Smooth muscle cell of the brain vasculature (primary cell): ENCODE measurements around the gene YEATS4.
A peak's percentile ranks its signal among the peaks of the same experiment; 100 is the strongest.

Experiments used
- DNase-seq: peaks from one replicate; pipeline ENCODE4 v3.0.0-alpha.2; 2012; ENCODE audit warnings: low read depth, low spot score

Gene YEATS4

DNA sequence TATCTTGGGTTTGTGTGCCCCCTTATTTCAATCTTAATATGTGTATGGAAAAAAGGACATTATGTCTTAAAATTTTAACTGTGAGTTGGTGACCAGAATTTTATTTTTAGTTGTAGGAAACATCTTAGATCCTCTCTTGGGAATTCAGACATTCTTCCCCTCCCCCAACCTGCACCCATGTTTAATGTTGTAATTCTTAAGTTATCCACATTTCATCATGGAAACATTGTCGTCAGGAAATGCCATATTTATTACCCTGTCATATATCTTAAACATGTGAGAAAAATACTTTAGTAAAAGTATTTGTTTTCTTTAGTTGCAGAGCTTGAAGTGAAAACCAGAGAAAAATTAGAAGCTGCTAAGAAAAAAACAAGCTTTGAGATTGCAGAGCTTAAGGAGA is 30.3 kb downstream of the YEATS4 start:
- no peak for DNase-seq

DNA sequence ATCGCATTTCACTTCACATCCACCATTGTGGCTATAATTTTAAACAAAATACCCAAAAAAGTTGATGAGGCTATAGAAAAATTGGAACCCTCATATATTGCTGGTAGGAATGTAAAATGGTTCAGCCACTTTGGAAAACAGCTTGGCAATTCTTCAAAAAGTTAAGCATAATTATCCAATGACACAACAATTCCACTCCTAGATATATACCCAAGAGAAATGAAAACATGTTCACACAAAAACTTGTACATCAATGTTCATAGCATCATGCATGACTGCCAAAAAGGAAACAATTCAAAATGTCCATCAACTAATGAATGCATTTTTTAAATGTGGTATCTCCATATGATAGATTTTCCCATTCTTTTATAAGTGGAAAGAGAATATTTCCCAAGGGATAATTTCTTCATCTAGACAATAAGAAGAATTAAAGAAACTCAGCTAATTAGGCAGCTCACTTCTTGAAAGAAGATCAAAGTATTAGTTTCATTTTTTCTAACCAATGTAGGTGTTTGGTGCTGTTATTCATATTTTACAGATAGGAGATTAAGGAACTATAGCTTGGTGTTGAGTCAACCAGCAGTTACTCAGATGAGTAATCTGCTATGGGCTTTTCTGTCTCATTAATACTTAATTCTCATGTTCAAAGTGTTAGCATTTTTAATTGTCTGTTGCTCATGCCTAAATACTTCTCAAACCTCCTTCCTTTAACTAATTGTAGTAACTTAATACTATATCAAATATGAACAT is 32.8 kb downstream of the YEATS4 start:
- DNase-seq, result no peak

DNA sequence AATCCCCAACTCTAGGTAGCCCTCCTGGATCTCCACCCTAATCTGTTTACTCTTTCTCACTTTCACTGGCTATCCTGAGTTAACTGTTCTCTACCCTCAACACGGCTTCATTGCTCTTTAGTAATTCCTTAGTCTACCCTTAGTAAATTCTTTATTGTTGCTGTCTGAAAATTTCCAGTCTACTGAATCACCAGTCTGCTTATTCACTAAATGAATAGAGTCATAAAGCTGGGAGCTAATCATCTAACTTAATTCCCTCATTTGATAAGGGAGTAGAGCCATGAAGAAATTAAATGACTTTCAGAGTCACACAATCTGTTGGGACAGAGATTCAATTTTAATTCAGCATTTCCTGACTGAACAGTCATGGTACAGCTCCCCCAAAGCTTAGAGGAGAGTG is 36.5 kb downstream of the YEATS4 start:
- DNase-seq, result no peak

DNA sequence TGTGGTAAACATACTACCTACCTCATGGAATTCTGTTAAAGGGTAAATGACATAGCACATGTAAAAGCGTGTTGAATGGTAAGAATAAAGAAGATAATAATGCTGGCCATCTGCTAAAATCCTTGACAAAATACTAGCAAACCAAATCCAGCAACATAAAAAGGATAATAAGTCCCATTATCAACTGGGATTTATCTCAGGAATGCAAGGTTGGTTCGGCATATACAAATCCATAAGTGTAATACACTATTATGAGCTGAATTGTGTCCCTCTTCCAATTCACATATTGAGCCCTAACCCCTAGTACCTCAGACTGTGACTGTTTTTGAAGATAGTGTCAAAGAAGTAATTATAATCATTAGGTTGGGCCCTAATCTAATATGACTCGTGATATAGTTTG is 37.4 kb downstream of the YEATS4 start:
- DNase-seq, result no peak

DNA sequence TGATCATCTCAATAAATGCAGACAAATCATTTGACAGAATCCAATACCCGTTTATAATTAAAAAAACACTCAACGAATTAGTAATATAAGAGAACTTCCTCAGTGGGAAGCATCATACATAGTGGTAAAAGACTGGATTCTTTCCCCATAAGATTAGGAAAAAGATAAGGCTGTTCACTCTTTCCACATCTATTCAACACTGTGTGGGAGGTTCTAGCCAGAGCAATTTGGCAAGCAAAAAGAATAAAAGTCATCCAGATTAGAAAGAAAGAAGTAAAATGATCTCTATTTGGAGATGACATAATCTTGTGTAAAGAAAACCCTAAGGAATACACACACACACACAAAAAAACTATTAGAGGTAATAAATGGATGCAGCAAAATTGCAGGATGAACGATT is 38.4 kb downstream of the YEATS4 start:
- DNase-seq, result no peak

DNA sequence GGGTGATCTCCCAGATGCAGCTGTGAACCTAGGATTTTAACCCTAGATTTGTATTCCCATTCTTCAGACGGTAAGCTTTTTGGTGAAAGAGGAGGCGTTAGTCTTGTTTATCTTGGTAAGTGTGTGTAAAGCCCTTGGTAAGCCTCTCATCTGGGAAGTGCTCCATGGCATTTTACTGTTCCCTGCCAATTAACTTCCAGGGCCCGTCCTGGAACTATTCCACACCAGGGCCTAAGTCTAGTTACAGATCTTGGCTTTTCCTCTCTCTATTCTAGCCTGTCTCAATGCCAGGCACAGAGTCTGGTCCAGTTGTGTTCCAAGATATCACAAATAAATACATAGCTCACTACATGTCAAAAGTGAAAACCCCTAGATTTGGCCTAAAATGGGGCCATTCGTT is 42.4 kb downstream of the YEATS4 start:
- DNase-seq, result no peak

DNA sequence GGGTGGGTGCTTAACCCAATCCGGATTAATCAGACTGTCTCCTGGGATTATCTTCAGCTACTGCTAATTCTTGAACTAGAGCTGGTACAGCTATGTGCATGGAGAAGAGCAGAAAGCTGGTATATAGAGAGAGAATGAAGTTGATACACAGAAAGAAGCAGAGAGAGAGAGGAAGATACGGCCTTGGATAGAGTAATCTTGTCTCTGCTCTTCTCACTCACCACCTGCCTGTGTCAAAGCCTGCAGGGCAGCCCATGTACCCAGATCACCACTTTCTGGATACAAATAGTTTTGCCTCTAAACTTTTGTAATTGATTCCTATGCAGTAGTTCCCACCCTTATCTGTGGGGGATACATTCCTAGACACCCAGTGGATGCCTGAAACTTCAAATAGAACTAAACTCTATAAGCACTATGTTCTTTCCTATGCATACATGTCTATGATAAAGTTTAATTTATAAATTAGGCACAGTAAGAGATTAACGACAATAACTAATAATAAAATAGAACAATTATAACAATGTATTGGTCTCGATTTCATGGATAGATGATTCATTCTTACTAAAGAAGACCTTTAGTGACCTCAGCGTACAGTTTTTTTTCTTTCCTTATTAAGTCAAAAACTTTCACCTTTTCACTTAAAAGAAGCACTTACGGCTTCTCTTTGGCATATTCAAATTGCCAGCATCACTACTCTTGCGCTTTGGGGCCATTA is 45.5 kb downstream of the YEATS4 start:
- DNase-seq, result no peak

DNA sequence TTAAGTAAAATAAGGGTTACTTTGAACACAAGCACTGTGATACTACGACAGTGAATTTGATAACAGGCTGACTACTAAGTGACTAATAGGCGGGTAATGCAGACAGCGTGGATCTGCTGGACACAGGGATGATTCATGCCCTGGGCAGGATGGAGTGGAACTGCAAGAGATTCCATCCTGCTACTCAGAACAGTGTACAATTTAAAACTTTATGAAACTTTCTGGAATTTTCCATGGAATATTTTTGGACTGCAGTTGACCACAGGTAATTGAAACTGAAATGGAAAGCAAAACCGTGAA is 46.0 kb downstream of the YEATS4 start:
- peak; percentile 73 for DNase-seq

DNA sequence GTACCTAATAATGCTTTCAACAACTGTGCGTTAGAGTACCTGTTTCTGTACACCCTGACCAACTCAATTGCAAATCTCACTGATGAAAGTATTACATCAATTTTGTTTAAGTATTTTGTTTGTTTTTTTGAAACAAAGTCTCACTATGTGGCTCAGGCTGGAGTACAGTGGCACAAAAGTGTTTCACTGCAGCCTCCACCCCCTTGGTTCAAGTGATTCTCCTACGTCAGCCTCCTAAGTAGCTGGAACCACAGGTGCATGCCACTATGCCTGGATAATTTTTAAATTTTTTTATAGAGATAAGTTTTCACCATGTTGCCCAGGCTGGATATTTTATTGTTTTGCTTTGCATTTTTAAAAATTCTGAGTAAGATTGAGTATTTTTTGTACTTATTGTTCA is 46.7 kb downstream of the YEATS4 start:
- no peak for DNase-seq

DNA sequence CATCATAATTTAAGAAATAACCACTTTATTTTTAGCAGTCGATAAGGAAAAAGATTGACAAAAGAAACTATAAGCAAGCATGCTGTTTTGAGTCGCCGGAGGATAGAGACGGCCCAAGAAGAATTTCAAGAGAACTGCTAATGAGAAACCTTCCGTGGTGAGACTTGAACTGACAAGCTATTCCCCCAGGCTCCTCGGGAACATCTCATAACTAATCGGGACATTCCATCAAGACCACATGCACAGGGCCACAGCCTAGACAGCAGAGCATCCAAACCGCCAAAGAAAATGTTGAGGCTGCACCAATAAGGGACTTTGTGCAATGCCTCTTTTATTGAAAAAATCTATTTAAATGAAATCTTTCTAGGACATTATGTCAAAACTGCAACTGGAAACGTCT is 51.0 kb downstream of the YEATS4 start:
- no peak for DNase-seq

DNA sequence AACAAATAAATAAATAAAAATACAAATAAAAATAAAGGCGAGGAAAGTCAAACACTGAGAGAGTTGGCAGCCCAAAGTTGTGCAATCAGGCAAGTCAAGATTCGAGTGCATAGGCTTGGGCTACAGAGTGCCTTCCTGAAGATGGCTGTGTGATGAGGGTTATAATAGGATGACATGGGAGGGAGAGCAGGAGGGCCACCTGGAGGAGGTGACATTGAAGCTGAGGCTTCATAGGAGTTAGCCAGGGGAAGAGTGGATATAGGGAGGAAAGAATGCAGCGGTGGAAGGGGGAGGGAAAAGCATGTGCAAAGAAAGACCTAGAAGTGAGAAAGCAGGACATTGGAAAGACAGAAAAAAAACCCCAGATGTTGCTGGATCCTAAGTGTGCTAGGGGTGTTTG is 53.1 kb downstream of the YEATS4 start:
- no peak for DNase-seq

DNA sequence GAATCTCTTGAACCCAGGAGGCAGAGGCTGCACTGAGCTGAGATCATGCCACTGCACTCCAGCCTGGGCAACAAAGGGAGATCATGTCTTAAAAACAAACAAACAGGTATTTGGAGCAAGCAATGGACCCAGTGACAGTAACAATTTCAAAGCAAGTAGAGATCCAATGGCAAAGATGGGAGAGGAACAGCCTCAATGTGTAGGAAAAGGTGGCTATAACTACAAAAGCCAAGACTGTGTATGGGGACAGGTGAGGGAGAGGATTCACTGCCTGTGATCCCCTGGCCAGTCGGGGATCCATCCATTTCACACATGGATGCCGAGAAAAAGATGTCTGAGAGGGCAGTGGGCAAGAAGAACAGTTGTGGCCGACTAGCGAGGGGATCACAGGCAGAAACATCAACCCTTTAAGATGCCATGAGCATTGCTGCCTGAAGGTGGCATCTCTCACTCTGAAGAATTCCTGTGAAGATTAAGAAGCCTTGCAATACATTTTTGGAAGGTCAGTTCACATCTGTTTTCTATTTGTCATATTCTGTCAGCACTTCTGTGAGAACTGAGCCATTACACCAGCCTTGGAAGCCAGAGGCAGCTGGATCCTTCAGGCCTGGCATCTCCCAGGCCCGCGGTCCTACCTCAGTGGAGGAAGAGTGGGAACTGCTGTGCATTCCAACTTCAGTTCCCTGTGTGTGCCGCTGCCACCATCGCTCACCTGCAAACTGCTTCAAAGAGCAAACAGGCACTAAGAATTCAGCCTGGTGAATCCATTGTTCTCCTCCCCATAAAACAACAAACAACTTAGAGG is 56.1 kb downstream of the YEATS4 start:
- peak; percentile 78 for DNase-seq

DNA sequence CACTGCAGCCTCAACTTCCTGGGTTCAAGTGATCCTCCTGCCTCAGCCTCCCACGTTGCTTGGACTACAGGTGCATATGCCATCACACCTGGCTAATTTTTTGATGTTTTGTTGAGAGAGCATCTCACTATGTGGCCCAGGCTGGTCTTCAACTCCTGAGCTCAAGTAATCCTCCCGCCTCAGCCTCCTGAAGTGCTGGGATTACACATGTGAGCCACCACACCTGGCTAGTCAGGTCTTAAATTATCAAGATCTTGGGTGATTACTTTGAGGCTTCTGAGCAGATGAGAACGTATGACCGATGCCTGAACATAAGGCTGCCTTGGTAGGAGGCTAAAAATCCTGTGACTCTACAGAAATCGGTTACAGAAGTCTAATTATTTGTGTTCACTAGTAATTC is 57.7 kb downstream of the YEATS4 start:
- DNase-seq, result no peak

DNA sequence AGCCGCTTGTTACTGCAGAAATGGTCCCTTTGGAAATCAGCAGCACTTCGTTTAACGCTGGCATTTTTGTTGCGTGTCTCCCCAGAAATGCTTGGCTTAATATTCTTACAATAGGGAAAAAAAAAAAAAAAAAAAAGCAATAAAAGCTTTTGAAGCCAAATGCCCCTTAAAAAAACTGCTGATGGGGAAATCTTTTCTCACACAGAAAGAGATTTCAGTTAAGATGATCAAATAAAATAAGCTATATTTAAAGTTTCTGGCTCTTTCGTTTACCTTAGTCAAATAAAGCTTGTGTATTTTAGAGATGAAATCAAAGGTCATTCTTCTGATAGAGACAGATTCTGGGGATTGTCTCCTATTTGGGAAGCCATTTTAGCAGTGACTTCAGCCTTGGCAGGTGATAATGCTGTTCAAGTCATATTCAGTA is 58.2 kb downstream of the YEATS4 start:
- no peak for DNase-seq

DNA sequence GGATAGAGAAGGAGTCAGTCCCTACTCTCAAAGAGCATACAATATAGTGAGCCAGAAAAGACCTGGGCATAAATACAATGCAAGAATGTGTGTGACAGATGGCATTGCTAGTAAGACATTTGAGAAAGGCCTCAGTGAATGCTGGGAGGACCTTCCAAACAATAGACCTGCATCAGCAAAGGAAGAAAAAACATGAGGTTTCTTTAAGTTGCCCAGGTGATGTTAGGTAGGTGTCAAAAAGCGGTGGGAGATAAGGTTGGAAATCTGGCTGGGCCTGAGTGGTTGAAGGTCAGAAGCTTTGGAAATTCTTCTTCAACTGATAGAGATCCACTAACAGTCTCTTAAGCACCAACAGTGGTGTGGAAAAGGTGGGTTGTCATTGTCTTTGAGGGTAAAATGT is 60.2 kb downstream of the YEATS4 start:
- no peak for DNase-seq

DNA sequence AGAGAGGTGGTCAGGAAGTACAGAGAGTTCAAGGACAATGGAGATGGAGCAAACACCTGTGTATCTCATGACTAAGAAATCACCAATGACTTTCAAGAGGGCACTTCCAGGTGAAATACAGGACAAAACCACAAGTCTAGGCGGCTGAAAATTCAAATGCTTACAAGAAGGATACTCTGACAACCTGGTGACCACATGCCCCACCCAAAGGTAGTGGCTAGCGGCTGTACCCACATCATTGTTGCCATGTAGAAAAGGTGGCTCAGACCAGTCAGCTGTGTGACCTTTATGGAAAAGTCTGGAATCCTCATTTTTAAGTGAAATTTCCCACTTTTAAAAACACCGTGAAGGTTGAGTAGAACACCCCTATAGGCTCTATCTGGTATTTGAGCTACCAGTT is 62.0 kb downstream of the YEATS4 start:
- DNase-seq, result no peak

DNA sequence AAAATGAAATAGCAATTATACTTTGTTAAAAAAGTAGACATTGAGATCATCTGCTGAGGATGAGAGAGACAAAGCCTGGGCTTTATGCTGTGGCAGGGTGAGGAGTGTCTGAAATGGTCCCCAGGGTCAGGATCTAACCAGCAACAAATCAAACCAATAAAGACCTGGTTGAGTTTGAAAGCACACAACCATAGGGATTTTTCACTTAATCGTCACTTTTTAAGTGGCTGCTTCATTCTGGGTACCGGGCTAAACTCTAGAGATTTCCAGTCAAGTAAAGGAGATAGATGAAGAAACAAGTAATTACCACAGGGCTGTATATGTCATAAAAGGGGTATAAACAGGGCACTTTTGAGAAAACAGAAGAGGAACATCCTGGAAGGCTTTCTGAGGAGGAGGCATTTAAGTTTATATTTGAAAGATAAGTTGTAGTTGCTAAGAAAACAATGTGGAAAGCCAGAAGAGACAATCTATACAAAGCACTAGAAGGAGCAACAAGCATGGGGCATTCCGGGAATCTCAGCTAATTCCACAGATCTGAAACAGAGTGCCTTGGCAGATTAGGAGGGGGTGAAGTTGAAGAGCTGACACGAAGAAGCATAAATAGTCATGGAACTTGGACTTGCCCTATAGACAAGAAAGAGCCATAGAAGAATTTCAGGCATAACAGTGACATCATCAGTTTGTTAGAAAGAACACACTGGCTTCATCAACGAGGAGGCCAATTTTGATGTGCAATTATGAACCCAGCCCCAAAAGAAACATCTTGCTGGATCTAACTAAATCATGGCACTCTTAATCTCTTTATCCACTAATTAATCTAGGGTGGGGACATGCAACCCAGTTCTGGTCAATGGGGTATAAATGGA is 63.7 kb downstream of the YEATS4 start:
- DNase-seq, result no peak

DNA sequence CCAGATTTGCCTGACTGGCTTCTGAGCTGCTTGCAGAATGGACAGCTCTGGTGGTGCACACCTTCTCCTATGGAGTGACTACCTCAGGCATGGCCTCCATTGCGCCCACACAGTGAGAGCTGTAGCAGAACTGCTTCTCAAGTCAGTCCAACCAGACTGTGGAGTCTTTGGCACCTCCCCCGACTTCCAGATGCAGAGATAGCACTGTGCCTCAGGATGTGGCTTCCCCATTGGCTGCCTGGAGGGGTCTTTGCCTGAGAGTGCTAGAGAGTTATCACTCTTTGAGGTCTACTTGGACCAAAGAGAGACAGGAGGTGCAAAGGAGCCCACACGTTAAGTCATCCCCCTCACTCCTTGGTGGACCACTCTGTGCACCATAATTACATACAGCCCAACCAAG is 65.9 kb downstream of the YEATS4 start:
- DNase-seq, result no peak

DNA sequence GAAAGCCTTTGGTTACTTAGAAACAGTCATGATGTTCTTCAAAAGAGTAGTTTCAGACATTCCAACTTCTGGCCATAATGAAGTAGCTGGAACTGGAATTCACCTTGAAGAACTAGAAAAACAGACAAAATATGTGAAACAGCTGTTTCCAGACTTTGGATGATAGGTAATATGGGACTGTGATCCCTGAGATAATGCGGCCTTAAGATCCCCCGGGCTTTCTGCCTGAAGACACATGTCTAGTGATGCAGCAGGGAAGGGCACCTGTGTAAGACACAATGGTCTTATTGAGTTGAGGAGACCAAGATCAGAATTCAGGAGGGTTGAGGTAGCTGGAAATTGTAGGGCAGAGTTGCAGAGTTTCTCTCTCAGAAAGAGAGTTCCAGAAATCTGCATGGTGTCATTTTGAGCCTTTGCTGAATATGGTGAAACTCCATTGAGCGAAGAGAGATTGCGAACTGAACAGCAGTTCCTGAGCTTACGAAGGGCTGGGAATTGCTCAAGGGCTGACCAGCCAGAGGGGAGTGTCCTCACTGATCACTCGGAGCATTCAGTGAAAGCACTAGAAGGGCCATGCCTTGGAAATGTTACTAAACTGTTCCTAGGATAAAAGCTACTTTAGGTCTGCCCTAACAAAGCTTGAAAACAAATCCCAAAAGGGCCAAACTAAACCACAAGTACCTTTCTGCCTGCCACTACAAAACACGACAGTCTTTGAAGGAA is 69.0 kb downstream of the YEATS4 start:
- DNase-seq, result no peak

DNA sequence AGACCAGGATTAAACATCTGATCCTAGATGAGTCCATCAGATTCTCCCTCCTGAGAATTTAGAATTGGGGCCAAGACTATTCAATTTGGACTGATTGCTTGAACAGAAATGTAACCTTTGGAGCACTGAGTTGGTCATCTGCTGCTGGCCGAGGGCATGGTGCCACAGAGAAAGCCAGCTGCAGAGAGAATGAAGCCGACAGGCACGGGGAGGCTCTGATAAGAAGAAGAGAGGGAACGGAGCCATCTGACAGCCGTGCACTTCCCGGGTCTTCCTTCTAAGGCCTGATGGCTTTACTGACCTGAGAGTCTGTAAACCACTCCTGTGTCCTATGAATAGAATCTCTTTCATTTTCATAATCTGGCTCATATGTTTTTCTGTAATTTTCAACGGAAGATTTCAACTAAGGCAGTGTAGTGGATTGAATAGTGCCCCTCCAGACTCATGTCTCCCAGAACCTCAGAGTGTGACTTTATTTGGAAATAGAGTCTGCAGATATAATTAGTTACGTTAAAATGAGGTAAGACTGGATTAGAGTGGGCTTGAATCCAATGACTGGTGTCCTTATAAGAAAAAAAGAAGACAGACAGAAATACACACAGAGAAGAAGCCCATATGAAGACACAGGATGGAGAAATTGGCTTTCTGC is 71.5 kb downstream of the YEATS4 start:
- no peak for DNase-seq
